Measurements from ENCODE around the gene CFAP58.

CFAP58 gene

DNA sequence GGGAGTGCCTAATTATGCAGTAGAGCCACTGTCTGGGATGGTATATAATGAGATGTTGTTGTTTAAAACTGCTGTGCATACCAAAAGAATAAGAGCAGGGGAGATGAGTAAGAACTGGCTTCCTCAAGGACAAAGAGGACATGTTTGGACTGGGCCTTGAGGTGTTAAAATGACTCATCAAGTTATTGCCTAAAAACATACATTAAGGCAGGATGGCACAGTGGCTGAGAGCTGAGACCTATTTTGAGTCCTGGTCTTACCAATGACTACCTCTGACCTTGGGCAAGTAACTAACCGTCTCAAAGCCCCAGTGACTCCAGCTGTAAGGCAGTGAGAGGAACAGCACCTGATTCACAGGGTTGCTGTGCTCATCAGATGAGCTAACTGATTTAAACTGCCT, 71.1 kb downstream of the CFAP58 start:
- no peak overlapping the region for H3K27ac ChIP-seq
- TF ChIP-seq ZFX (IDR thresholded peaks at IDR 0.05; ENCODE audit: borderline replicate concordance), result no peak
- TF ChIP-seq, protein P1, sequence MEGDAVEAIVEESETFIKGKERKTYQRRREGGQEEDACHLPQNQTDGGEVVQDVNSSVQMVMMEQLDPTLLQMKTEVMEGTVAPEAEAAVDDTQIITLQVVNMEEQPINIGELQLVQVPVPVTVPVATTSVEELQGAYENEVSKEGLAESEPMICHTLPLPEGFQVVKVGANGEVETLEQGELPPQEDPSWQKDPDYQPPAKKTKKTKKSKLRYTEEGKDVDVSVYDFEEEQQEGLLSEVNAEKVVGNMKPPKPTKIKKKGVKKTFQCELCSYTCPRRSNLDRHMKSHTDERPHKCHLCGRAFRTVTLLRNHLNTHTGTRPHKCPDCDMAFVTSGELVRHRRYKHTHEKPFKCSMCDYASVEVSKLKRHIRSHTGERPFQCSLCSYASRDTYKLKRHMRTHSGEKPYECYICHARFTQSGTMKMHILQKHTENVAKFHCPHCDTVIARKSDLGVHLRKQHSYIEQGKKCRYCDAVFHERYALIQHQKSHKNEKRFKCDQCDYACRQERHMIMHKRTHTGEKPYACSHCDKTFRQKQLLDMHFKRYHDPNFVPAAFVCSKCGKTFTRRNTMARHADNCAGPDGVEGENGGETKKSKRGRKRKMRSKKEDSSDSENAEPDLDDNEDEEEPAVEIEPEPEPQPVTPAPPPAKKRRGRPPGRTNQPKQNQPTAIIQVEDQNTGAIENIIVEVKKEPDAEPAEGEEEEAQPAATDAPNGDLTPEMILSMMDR (IDR thresholded peaks at IDR 0.05), result no peak

DNA sequence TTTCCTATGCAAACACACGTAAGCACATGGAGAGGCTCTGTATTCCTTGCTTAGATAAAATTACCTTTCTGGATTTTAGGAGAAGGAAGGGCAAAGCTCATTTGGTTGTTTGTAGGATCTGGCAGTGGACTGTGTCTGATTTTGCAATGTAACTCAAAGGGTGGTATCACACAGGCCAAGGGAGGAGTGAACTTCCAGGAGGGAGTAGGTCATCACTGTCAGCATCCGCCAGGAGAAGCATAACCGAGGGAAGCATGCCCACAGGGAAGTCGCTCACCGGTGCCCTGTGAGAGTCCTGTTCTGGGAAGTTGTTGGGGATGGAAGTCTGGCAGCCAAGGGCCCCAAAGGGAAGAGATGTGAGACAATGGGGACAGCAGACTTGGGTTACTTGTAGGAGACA, 74.4 kb downstream of the CFAP58 start:
- no peak overlapping the region for H3K27ac ChIP-seq
- TF ChIP-seq, protein P1 (IDR thresholded peaks at IDR 0.05), result no peak
- TF ChIP-seq ZFX (IDR thresholded peaks at IDR 0.05; ENCODE audit: borderline replicate concordance), result no peak

DNA sequence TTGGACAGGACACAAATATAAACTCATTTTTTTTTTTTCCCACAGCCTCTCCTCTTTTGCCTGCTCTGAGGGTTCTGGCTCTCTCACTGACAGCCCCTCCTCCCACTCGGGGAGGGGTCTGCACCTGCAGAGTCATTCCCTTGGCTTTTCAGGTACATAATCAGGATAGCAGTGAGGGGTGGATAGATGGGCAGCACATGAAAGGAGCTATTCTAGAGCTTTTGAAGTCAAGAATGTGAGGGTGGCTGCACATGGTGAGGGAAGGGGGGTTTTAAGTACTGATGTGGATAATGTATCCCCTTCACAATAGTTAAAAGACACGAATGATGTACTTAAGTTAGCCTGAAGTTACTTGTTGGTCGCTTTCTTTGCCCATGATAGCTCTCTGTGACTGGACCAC, 76.2 kb downstream of the CFAP58 start:
- no peak for TF ChIP-seq ZFX (IDR thresholded peaks at IDR 0.05; ENCODE audit: borderline replicate concordance)
- TF ChIP-seq, protein P1 (IDR thresholded peaks at IDR 0.05), result no peak
- no peak overlapping the region for H3K27ac ChIP-seq

DNA sequence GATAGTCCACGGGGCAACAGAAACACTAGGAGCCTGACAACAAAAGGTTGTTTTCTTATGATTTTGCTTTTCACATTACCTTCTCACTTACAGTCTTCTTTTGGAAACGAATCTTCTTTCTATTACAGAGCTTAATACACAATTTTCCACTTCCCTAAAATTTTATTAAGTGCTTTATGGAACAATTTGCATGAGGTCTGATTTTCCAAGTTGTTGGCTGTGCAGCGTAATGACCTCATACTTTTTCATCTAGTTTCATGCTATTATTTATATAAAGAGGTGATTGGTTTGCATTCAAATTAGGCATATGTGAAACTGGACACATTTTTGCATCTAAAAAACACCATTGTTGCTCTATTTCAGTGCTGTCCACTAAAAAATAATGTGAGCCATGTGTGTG, 76.7 kb downstream of the CFAP58 start:
- TF ChIP-seq, protein P1 (IDR thresholded peaks at IDR 0.05), result no peak
- no peak for TF ChIP-seq ZFX (IDR thresholded peaks at IDR 0.05; ENCODE audit: borderline replicate concordance)

DNA sequence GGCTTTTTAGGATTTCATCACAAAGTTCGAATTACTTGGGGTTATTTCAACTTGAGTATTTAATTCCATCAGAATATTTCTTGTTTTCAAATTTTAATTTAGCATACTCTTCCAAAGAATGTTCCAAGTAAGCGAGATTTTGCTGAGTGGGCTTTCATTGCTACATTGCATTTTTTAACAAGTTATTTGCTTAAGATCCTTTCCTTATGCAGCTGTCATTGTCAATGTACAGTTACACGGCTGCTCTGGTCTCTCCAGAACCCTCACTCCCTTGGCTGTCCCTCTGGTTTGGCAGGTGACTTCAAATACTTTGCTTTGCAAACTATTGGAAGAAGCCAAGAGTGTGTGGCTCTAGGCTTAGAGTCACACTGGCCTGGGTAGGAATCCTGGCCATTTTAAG, 80.0 kb downstream of the CFAP58 start:
- TF ChIP-seq ZFX (IDR thresholded peaks at IDR 0.05; ENCODE audit: borderline replicate concordance), result no peak
- TF ChIP-seq, protein P1 (IDR thresholded peaks at IDR 0.05), result no peak

More for the DNA sequence above, 76.7 kb downstream of the CFAP58 start:
- no peak overlapping the region for H3K27ac ChIP-seq

DNA sequence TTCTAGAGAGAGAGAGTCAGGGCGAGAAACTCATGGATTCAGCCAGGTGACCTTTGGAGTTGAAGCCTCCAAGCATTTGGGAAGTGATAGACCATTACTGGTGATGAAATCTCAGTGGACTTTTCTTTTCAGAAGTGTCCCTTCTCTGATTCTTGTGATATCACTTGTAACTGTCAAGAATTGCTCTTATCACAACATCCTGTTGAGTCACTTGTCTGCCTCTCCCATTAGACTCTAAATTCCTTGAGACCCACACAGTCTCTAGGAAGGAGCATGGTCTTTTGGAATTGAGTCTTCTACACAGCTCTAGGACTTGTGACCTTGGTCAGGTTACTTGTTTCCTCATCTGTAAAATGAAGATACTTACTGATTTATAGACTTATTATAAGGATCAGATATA, 81.0 kb downstream of the CFAP58 start:
- H3K27ac ChIP-seq, result no peak overlapping the region
- no peak for TF ChIP-seq ZFX (IDR thresholded peaks at IDR 0.05; ENCODE audit: borderline replicate concordance)
- TF ChIP-seq, protein P1 (IDR thresholded peaks at IDR 0.05), result no peak

More for the DNA sequence above, 80.0 kb downstream of the CFAP58 start:
- no peak overlapping the region for H3K27ac ChIP-seq

DNA sequence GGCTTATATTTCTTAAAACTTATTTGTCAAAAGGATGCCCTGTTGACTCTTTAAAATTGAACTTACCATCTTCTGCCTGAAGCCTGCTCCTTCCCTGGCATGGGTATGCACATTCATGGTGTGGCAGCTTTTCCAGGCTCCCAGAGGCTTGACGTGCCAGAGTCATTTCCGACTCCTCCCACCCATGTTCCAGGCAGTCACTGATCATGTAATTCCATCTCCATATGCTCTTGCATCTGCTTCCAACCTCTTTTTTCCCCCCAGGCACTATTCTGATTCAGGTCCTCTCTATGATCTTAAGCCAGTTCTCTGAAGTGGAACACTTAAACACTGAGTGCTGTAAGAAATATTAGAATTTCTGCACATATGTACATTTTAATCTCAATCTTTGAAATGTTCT, 82.2 kb downstream of the CFAP58 start:
- no peak for TF ChIP-seq ZFX (IDR thresholded peaks at IDR 0.05; ENCODE audit: borderline replicate concordance)
- TF ChIP-seq, protein P1 (IDR thresholded peaks at IDR 0.05), result no peak
- H3K27ac ChIP-seq, result no peak overlapping the region
